Measurements from ENCODE around the gene RASSF5.

The RASSF5 gene

GRCh38 chr1:206538901-206539640 lies 31.7 kb downstream of the RASSF5 start:
- H3K4me3 ChIP-seq (ENCODE audit: control insufficient read depth, low read depth, low read length), result no peak overlapping the region
- no peak for DNase-seq (ENCODE audit: low read depth)
- no peak for TF ChIP-seq CTCF (IDR thresholded peaks at IDR 0.05; ENCODE audit: control insufficient read depth, insufficient read depth, low read depth, low read length, missing control alignments)

- no peak overlapping the region for H3K4me3 ChIP-seq (ENCODE audit: control insufficient read depth, low read depth, low read length)
- TF ChIP-seq CTCF (IDR thresholded peaks at IDR 0.05; ENCODE audit: control insufficient read depth, insufficient read depth, low read depth, low read length, missing control alignments), result no peak
- DNase-seq (ENCODE audit: low read depth), result no peak
These were observed 32.9 kb downstream of the RASSF5 start for GRCh38 chr1:206540044-206540780.

GRCh38 chr1:206541236-206541833 lies 34.0 kb downstream of the RASSF5 start:
- no peak overlapping the region for H3K4me3 ChIP-seq (ENCODE audit: control insufficient read depth, low read depth, low read length)
- no peak for TF ChIP-seq CTCF (IDR thresholded peaks at IDR 0.05; ENCODE audit: control insufficient read depth, insufficient read depth, low read depth, low read length, missing control alignments)
- no peak for DNase-seq (ENCODE audit: low read depth)

- TF ChIP-seq CTCF (IDR thresholded peaks at IDR 0.05; ENCODE audit: control insufficient read depth, insufficient read depth, low read depth, low read length, missing control alignments), result peak; percentile 88
- DNase-seq (ENCODE audit: low read depth), result no peak
- no peak overlapping the region for H3K4me3 ChIP-seq (ENCODE audit: control insufficient read depth, low read depth, low read length)
These were observed 37.4 kb downstream of the RASSF5 start for GRCh38 chr1:206544562-206545257.

GRCh38 chr1:206545351-206545750 lies 38.0 kb downstream of the RASSF5 start:
- no peak overlapping the region for H3K4me3 ChIP-seq (ENCODE audit: control insufficient read depth, low read depth, low read length)
- no peak for TF ChIP-seq CTCF (IDR thresholded peaks at IDR 0.05; ENCODE audit: control insufficient read depth, insufficient read depth, low read depth, low read length, missing control alignments)
- DNase-seq (ENCODE audit: low read depth), result no peak

GRCh38 chr1:206547104-206547503 lies 39.8 kb downstream of the RASSF5 start:
- no peak for TF ChIP-seq CTCF (IDR thresholded peaks at IDR 0.05; ENCODE audit: control insufficient read depth, insufficient read depth, low read depth, low read length, missing control alignments)
- no peak overlapping the region for H3K4me3 ChIP-seq (ENCODE audit: control insufficient read depth, low read depth, low read length)
- no peak for DNase-seq (ENCODE audit: low read depth)
